NCI-H2081 (cell line): Measurements from ENCODE around the gene CDC42EP1.

Source experiments
- DNase-seq, 2 experiments: peaks; one replicate each; lab custom pipeline; 2025; lab: John Stamatoyannopoulos, UW

Gene CDC42EP1

GRCh38 chr22:37561212-37562048 is 1.1 kb downstream of the CDC42EP1 start:
- peak in 1 of 2 experiments; percentile 17 for DNase-seq

GRCh38 chr22:37562049-37562875 is 2.0 kb downstream of the CDC42EP1 start:
- no peak for DNase-seq

GRCh38 chr22:37563153-37564081 is 3.1 kb downstream of the CDC42EP1 start:
- DNase-seq = no peak

GRCh38 chr22:37564111-37564711 is 3.9 kb downstream of the CDC42EP1 start:
- no peak for DNase-seq

- no peak for DNase-seq
These were observed 5.5 kb downstream of the CDC42EP1 start for GRCh38 chr22:37565830-37566229.

GRCh38 chr22:37566329-37566837 is 6.1 kb downstream of the CDC42EP1 start:
- no peak for DNase-seq

GRCh38 chr22:37566903-37567798 is 6.9 kb downstream of the CDC42EP1 start:
- peak; percentile 52 to 62 for DNase-seq

GRCh38 chr22:37568012-37568411 is 7.7 kb downstream of the CDC42EP1 start:
- DNase-seq = no peak

GRCh38 chr22:37568448-37569008 is 8.2 kb downstream of the CDC42EP1 start:
- DNase-seq = no peak

GRCh38 chr22:37569009-37569920 is 9.0 kb downstream of the CDC42EP1 start:
- no peak for DNase-seq

GRCh38 chr22:37569921-37570660 is 9.8 kb downstream of the CDC42EP1 start:
- no peak for DNase-seq

GRCh38 chr22:37570661-37570976 is 10.3 kb downstream of the CDC42EP1 start:
- no peak for DNase-seq

- no peak for DNase-seq
These were observed 11.1 kb downstream of the CDC42EP1 start for GRCh38 chr22:37571258-37571991.

GRCh38 chr22:37571992-37572373 is 11.7 kb downstream of the CDC42EP1 start:
- DNase-seq = no peak

- DNase-seq = no peak
These were observed 15.3 kb downstream of the CDC42EP1 start for GRCh38 chr22:37575490-37576003.

GRCh38 chr22:37578002-37578401 is 17.7 kb downstream of the CDC42EP1 start:
- DNase-seq = no peak

GRCh38 chr22:37581504-37581903 is 21.2 kb downstream of the CDC42EP1 start:
- no peak for DNase-seq
